Measurements from ENCODE around the gene SUN2. TPM values are rescaled to one million over a fixed set of nuclear protein-coding genes. Genes with fewer than 3 reads are reported as not detected.

SUN2 gene
- total and polyA plus RNA-seq, 2 donors (not counting 1 experiment from before 2014, with no cell fraction given) = 27.4 to 76.6 TPM

DNA sequence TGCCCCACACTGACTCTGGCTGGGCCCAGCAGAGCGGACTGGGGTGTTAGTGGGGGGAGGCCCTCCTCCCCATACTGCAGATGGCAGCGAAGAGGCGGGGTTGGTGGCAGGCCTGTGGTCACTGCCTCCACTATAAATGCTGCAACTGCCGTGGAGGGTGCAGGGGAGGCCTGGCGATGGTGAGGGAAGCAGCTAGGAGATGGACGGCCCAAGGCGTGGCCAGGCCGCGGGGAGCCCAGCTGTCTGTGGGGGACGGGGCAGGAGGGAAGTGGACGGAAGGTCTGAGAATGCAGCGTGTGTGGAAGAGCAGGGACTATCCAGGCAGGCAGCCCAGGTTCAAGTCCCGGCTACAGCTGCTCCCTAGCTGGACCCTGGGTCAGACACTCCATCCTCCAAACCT, 19.9 kb upstream of the SUN2 start:
- Histone ChIP-seq H3K9ac (ENCODE audit: insufficient read depth, low read length) (no peak overlapping the region), H3K79me2 (ENCODE audit: control insufficient read depth, insufficient read depth, low read length) (no peaks in the 10 kb centered on the region), H4K20me1 (ENCODE audit: control insufficient read depth, extremely low read depth, insufficient read depth, low read length) (no peaks in the 10 kb centered on the region), H3K27me3 (ENCODE audit: control insufficient read depth, insufficient read depth, low read length) (no peaks in the 10 kb centered on the region), H3K36me3 (ENCODE audit: control insufficient read depth, insufficient read depth, low read length) (peaks cover 2% of the 10 kb centered on the region), H3K4me2 (ENCODE audit: extremely low read depth, insufficient read depth, low read length) (no peak overlapping the region), H3K4me1 (ENCODE audit: control insufficient read depth, extremely low read depth, insufficient read depth, low read length) (no peaks in the 10 kb centered on the region), H2AFZ (ENCODE audit: low read length) (no peak overlapping the region), H3K27ac (ENCODE audit: insufficient read depth, low read length) (no peak overlapping the region), H3K9me3 (ENCODE audit: control insufficient read depth, insufficient read depth, low read depth, low read length) (no peaks in the 10 kb centered on the region), H3K4me3 (replicated peaks in 1 of 4; ENCODE audit: control extremely low read depth in 1 of 4, insufficient read depth in 1 of 4, low read depth in 3 of 4, low read length in 4 of 4) (no peak overlapping the region)
- no peak for TF ChIP-seq EZH2 (IDR thresholded peaks at IDR 0.05; ENCODE audit: low read length, missing control alignments)
- TF ChIP-seq, protein P1, sequence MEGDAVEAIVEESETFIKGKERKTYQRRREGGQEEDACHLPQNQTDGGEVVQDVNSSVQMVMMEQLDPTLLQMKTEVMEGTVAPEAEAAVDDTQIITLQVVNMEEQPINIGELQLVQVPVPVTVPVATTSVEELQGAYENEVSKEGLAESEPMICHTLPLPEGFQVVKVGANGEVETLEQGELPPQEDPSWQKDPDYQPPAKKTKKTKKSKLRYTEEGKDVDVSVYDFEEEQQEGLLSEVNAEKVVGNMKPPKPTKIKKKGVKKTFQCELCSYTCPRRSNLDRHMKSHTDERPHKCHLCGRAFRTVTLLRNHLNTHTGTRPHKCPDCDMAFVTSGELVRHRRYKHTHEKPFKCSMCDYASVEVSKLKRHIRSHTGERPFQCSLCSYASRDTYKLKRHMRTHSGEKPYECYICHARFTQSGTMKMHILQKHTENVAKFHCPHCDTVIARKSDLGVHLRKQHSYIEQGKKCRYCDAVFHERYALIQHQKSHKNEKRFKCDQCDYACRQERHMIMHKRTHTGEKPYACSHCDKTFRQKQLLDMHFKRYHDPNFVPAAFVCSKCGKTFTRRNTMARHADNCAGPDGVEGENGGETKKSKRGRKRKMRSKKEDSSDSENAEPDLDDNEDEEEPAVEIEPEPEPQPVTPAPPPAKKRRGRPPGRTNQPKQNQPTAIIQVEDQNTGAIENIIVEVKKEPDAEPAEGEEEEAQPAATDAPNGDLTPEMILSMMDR (conservative IDR thresholded peaks at IDR 0.05 in 1 of 2, IDR thresholded peaks at IDR 0.05 in 1 of 2; ENCODE audit: low read depth in 1 of 2, low read length in 2 of 2) = no peak
- no peak for DNase-seq (ENCODE audit: low read depth in 2 of 2)

DNA sequence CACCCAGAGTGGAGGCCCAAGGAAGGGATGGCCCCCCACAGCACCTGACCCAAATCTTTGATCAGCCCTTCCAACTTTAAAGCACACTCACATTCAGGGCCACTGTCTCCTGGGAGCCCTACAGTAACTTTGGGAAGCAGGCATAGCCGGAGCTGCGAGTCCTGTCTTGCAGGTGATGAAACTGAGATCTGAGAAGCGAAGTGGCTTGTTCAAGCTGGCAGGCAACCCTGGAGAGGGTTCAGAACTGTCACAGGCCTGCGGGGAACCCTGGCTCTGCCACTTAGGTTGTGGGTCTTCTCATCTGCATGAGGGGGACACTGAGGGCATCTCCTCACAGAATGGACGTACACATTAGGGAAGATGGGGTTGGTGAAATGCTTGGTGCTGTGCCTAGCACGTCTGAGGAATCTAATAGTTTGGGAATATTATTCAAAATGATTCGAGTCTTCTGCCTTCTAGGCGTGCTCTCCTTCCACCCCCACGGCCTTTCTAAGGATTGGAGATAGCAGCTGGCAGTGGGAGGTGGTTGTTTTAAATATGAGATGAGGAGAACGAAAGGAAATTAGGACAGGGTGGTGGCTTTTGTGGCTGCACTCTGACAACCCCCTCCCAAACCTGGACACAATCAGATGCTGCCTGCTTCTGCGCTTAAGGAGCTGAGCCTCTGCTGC, 18.8 kb upstream of the SUN2 start:
- Histone ChIP-seq H3K79me2 (ENCODE audit: control insufficient read depth, insufficient read depth, low read length) (no peaks in the 10 kb centered on the region), H4K20me1 (ENCODE audit: control insufficient read depth, extremely low read depth, insufficient read depth, low read length) (no peaks in the 10 kb centered on the region), H3K4me1 (ENCODE audit: control insufficient read depth, extremely low read depth, insufficient read depth, low read length) (no peaks in the 10 kb centered on the region), H3K36me3 (ENCODE audit: control insufficient read depth, insufficient read depth, low read length) (no peaks in the 10 kb centered on the region), H3K4me2 (ENCODE audit: extremely low read depth, insufficient read depth, low read length) (no peak overlapping the region), H3K9me3 (ENCODE audit: control insufficient read depth, insufficient read depth, low read depth, low read length) (no peaks in the 10 kb centered on the region), H3K9ac (ENCODE audit: insufficient read depth, low read length) (no peak overlapping the region), H3K27me3 (ENCODE audit: control insufficient read depth, insufficient read depth, low read length) (no peaks in the 10 kb centered on the region), H2AFZ (ENCODE audit: low read length) (no peak overlapping the region), H3K27ac (ENCODE audit: insufficient read depth, low read length) (no peak overlapping the region), H3K4me3 (replicated peaks in 1 of 4; ENCODE audit: control extremely low read depth in 1 of 4, insufficient read depth in 1 of 4, low read depth in 3 of 4, low read length in 4 of 4) (no peak overlapping the region)
- no peak for TF ChIP-seq EZH2 (IDR thresholded peaks at IDR 0.05; ENCODE audit: low read length, missing control alignments)
- TF ChIP-seq, protein P1 (conservative IDR thresholded peaks at IDR 0.05 in 1 of 2, IDR thresholded peaks at IDR 0.05 in 1 of 2; ENCODE audit: low read depth in 1 of 2, low read length in 2 of 2) = no peak
- no peak for DNase-seq (ENCODE audit: low read depth in 2 of 2)

DNA sequence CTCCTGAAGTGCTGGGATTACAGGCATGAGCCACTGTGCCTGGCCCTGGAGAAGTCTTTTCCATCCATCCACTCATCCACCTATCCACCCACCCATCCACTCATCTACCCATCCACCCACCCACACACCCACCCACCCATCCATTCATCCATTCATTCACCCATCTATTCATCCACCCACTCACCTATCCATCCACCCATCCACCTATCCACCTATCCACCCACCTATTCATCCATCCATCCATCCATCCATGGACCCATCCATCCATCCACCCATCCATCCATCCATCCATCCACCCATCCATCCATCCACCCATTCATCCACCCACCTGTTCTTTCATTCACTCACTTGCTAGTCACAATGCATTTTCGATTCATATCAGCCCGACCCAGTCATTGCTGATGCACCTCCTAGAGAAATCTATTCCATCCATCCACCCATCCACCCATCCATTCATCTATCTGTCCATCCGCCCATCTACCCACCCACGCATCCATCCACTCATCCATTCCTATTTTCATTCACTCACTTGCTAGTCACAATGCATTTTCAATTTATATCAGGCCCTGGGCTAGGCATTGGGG, 17.7 kb upstream of the SUN2 start:
- no peaks in the 10 kb centered on the region for H4K20me1 ChIP-seq (ENCODE audit: control insufficient read depth, extremely low read depth, insufficient read depth, low read length)
- H3K27ac ChIP-seq (ENCODE audit: insufficient read depth, low read length) = no peak overlapping the region
- no peaks in the 10 kb centered on the region for H3K36me3 ChIP-seq (ENCODE audit: control insufficient read depth, insufficient read depth, low read length)
- H3K9ac ChIP-seq (ENCODE audit: insufficient read depth, low read length) = no peak overlapping the region
- H3K4me2 ChIP-seq (ENCODE audit: extremely low read depth, insufficient read depth, low read length) = no peak overlapping the region
- no peaks in the 10 kb centered on the region for H3K9me3 ChIP-seq (ENCODE audit: control insufficient read depth, insufficient read depth, low read depth, low read length)
- H3K79me2 ChIP-seq (ENCODE audit: control insufficient read depth, insufficient read depth, low read length) = no peaks in the 10 kb centered on the region
- H2AFZ ChIP-seq (ENCODE audit: low read length) = no peak overlapping the region
- H3K4me3 ChIP-seq (replicated peaks in 1 of 4; ENCODE audit: control extremely low read depth in 1 of 4, insufficient read depth in 1 of 4, low read depth in 3 of 4, low read length in 4 of 4) = no peak overlapping the region
- no peaks in the 10 kb centered on the region for H3K4me1 ChIP-seq (ENCODE audit: control insufficient read depth, extremely low read depth, insufficient read depth, low read length)
- H3K27me3 ChIP-seq (ENCODE audit: control insufficient read depth, insufficient read depth, low read length) = no peaks in the 10 kb centered on the region
- no peak for TF ChIP-seq EZH2 (IDR thresholded peaks at IDR 0.05; ENCODE audit: low read length, missing control alignments)
- TF ChIP-seq, protein P1 (conservative IDR thresholded peaks at IDR 0.05 in 1 of 2, IDR thresholded peaks at IDR 0.05 in 1 of 2; ENCODE audit: low read depth in 1 of 2, low read length in 2 of 2) = no peak
- DNase-seq (ENCODE audit: low read depth in 2 of 2) = no peak

All from fibroblast of lung (primary cell).